Activated naive CD8-positive, alpha-beta T cell (primary cell): ENCODE results near the gene ADAMTS8.
A peak's percentile ranks its signal among the peaks of the same experiment; 100 is the strongest.
"Not testable (repeated sequence)": the region's sequence is repeated elsewhere in the genome, so short reads cannot be mapped to it uniquely, and the experiment has no call there.

ENCODE experiments used
- H3K27ac Mint-ChIP-seq: one replicate; pipeline ENCODE4 v1.8.0; 2021; ENCODE audit warnings: mixed read lengths
- H3K27me3 Mint-ChIP-seq: one replicate; pipeline ENCODE4 v1.8.0; 2021; ENCODE audit warnings: mixed read lengths
- H3K36me3 Mint-ChIP-seq: one replicate; pipeline ENCODE4 v1.8.0; 2021; ENCODE audit warnings: mixed read lengths
- H3K4me1 Mint-ChIP-seq: one replicate; pipeline ENCODE4 v1.8.0; 2021; ENCODE audit warnings: low read depth, mixed read lengths
- H3K4me3 Mint-ChIP-seq: one replicate; pipeline ENCODE4 v1.8.0; 2021; ENCODE audit warnings: mild to moderate bottlenecking, mixed read lengths
- H3K9me3 Mint-ChIP-seq: one replicate; pipeline ENCODE4 v1.8.0; 2021; ENCODE audit warnings: low read depth, mixed read lengths

The ADAMTS8 gene

GRCh38 chr11:130451231-130452019, 23.0 kb upstream of the ADAMTS8 start:
- Mint-ChIP-seq H3K27ac (no peak overlapping the region), H3K4me3 (no peak overlapping the region), H3K9me3 (no peaks in the 10 kb centered on the region), H3K36me3 (no peaks in the 10 kb centered on the region), H3K27me3 (peaks cover 13% of the 10 kb centered on the region), H3K4me1 (peaks cover 9% of the 10 kb centered on the region)

- H3K36me3 Mint-ChIP-seq: no peaks in the 10 kb centered on the region
- H3K4me1 Mint-ChIP-seq: peaks cover 9% of the 10 kb centered on the region
- H3K4me3 Mint-ChIP-seq: peak overlapping the region; percentile 44
- H3K27ac Mint-ChIP-seq: no peak overlapping the region
- peaks cover 13% of the 10 kb centered on the region for H3K27me3 Mint-ChIP-seq
- no peaks in the 10 kb centered on the region for H3K9me3 Mint-ChIP-seq
Observed at GRCh38 chr11:130449996-130450769, 21.8 kb upstream of the ADAMTS8 start.

GRCh38 chr11:130449310-130449990, 21.0 kb upstream of the ADAMTS8 start:
- Mint-ChIP-seq H3K27me3 (peaks cover 13% of the 10 kb centered on the region), H3K36me3 (no peaks in the 10 kb centered on the region), H3K4me3 (peak overlapping the region; percentile 5), H3K9me3 (no peaks in the 10 kb centered on the region), H3K27ac (no peak overlapping the region), H3K4me1 (peaks cover 9% of the 10 kb centered on the region)

- H3K9me3 Mint-ChIP-seq: no peaks in the 10 kb centered on the region
- no peak within 1 kb of the TSS for H3K27ac Mint-ChIP-seq
- no peaks in the 10 kb centered on the region for H3K36me3 Mint-ChIP-seq
- H3K27me3 Mint-ChIP-seq: peaks cover 9% of the 10 kb centered on the region
- H3K4me3 Mint-ChIP-seq: peak within 1 kb of the TSS; percentile 73
- H3K4me1 Mint-ChIP-seq: peaks cover 9% of the 10 kb centered on the region
Observed at GRCh38 chr11:130448416-130449309, 20.3 kb upstream of the ADAMTS8 start, which contains the start of gene ADAMTS15. ADAMTS15 (plus strand) TSS chr11:130448645; CDS start chr11:130448974, 329 bp downstream.

GRCh38 chr11:130448039-130448415, 19.6 kb upstream of the ADAMTS8 start:
- Mint-ChIP-seq H3K27ac (no peak overlapping the region), H3K27me3 (peaks cover 9% of the 10 kb centered on the region), H3K4me3 (peak overlapping the region; percentile 73), H3K36me3 (no peaks in the 10 kb centered on the region), H3K4me1 (peaks cover 9% of the 10 kb centered on the region), H3K9me3 (no peaks in the 10 kb centered on the region)

GRCh38 chr11:130445788-130446187, 17.4 kb upstream of the ADAMTS8 start:
- Mint-ChIP-seq H3K4me3 (no peak overlapping the region), H3K9me3 (no peaks in the 10 kb centered on the region), H3K27ac (no peak overlapping the region), H3K4me1 (peaks cover 9% of the 10 kb centered on the region), H3K36me3 (no peaks in the 10 kb centered on the region), H3K27me3 (peaks cover 7% of the 10 kb centered on the region)

- H3K27ac Mint-ChIP-seq: no peak overlapping the region
- no peaks in the 10 kb centered on the region for H3K9me3 Mint-ChIP-seq
- no peak overlapping the region for H3K4me3 Mint-ChIP-seq
- H3K4me1 Mint-ChIP-seq: peaks cover 11% of the 10 kb centered on the region
- H3K36me3 Mint-ChIP-seq: no peaks in the 10 kb centered on the region
- H3K27me3 Mint-ChIP-seq: peaks cover 1% of the 10 kb centered on the region
Observed at GRCh38 chr11:130442737-130443136, 14.3 kb upstream of the ADAMTS8 start.

- Mint-ChIP-seq H3K4me3 (no peak overlapping the region), H3K4me1 (peaks cover 11% of the 10 kb centered on the region), H3K9me3 (no peaks in the 10 kb centered on the region), H3K36me3 (no peaks in the 10 kb centered on the region), H3K27me3 (peaks cover 1% of the 10 kb centered on the region), H3K27ac (no peak overlapping the region)
Observed at GRCh38 chr11:130441719-130442118, 13.3 kb upstream of the ADAMTS8 start.

GRCh38 chr11:130439876-130440275, 11.5 kb upstream of the ADAMTS8 start:
- no peak overlapping the region for H3K27ac Mint-ChIP-seq
- peaks cover 1% of the 10 kb centered on the region for H3K27me3 Mint-ChIP-seq
- no peaks in the 10 kb centered on the region for H3K36me3 Mint-ChIP-seq
- H3K4me1 Mint-ChIP-seq: peaks cover 11% of the 10 kb centered on the region
- H3K9me3 Mint-ChIP-seq: no peaks in the 10 kb centered on the region
- no peak overlapping the region for H3K4me3 Mint-ChIP-seq

GRCh38 chr11:130439160-130439519, 10.7 kb upstream of the ADAMTS8 start:
- Mint-ChIP-seq H3K36me3 (no peaks in the 10 kb centered on the region), H3K27ac (no peak overlapping the region), H3K4me3 (no peak overlapping the region), H3K4me1 (peaks cover 11% of the 10 kb centered on the region), H3K27me3 (peaks cover 1% of the 10 kb centered on the region), H3K9me3 (no peaks in the 10 kb centered on the region)

- H3K27me3 Mint-ChIP-seq, H3K9me3 Mint-ChIP-seq, H3K4me3 Mint-ChIP-seq, H3K36me3 Mint-ChIP-seq, H3K27ac Mint-ChIP-seq: not testable (repeated sequence)
- H3K4me1 Mint-ChIP-seq: peaks cover 11% of the 10 kb centered on the region
Observed at GRCh38 chr11:130438401-130439159, 10.2 kb upstream of the ADAMTS8 start.

- Mint-ChIP-seq H3K9me3 (no peaks in the 10 kb centered on the region), H3K4me3 (no peak overlapping the region), H3K36me3 (no peaks in the 10 kb centered on the region), H3K4me1 (peaks cover 11% of the 10 kb centered on the region), H3K27me3 (peaks cover 1% of the 10 kb centered on the region), H3K27ac (no peak overlapping the region)
Observed at GRCh38 chr11:130437848-130438247, 9.4 kb upstream of the ADAMTS8 start.

GRCh38 chr11:130436171-130436570, 7.8 kb upstream of the ADAMTS8 start:
- no peaks in the 10 kb centered on the region for H3K36me3 Mint-ChIP-seq

GRCh38 chr11:130435671-130436070, 7.3 kb upstream of the ADAMTS8 start:
- Mint-ChIP-seq H3K4me3 (no peak overlapping the region), H3K4me1 (peaks cover 11% of the 10 kb centered on the region), H3K36me3 (no peaks in the 10 kb centered on the region), H3K27ac (no peak overlapping the region), H3K27me3 (peaks cover 1% of the 10 kb centered on the region), H3K9me3 (no peaks in the 10 kb centered on the region)

More at GRCh38 chr11:130436171-130436570, 7.8 kb upstream of the ADAMTS8 start:
- peaks cover 1% of the 10 kb centered on the region for H3K27me3 Mint-ChIP-seq
- no peak overlapping the region for H3K4me3 Mint-ChIP-seq
- no peak overlapping the region for H3K27ac Mint-ChIP-seq
- peaks cover 11% of the 10 kb centered on the region for H3K4me1 Mint-ChIP-seq
- no peaks in the 10 kb centered on the region for H3K9me3 Mint-ChIP-seq
